ENCODE measurements around the gene BNC2. TPM values are rescaled to one million over a fixed set of nuclear protein-coding genes. Genes with fewer than 3 reads are reported as not detected.

BNC2 gene
- polyA plus RNA-seq, 4 donors, result 0.81 to 11.1 (median 1.3) TPM; not detected in 1

DNA sequence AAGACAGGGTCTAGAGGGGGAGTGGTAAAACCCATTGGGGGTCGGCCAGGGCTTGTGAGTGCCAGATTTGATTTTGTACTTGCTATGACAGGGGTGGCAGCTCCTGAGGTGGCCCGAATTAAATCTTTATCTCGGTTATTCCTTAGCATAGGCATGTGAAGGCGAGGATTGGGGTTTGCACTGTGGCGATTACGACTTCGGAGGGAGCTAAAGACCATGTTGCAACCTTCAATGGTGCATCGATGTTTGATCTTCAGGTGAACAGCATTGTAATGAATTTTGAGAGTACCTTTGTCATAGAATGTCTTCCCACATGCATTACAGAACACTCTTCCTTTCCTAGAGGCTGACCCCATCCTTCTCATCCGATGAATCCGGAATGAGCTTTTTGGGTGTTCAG lies 433.9 kb downstream of the BNC2 start:
- no peak for FAIRE-seq
- no peak overlapping the region for H3K4me3 ChIP-seq (ENCODE audit: low read depth in 1 of 3, low read length in 3 of 3)
- no peaks in the 10 kb centered on the region for H3K4me1 ChIP-seq (ENCODE audit: control insufficient read depth in 3 of 3, insufficient read depth in 2 of 3, low read depth in 1 of 3, low read length in 2 of 3)
- WGBS, 3 donors, result 88 to 93% (median 89%) methylated on average over 10 of the region's 10 CpGs
- peaks cover 0 to 5% (median 0%) of the 10 kb centered on the region in 3 donors for H3K36me3 ChIP-seq (ENCODE audit: control insufficient read depth in 3 of 3, insufficient read depth in 2 of 3, low read depth in 1 of 3, low read length in 3 of 3)
- no peaks in the 10 kb centered on the region for H3K27me3 ChIP-seq (ENCODE audit: control insufficient read depth in 3 of 3, insufficient read depth in 3 of 3, low read length in 3 of 3)
- H3K9me3 ChIP-seq (ENCODE audit: control insufficient read depth in 2 of 2, insufficient read depth in 1 of 2, low read depth in 1 of 2, low read length in 1 of 2), result no peaks in the 10 kb centered on the region
- H3K27ac ChIP-seq (ENCODE audit: low read depth in 1 of 3, low read length in 2 of 3), result no peak overlapping the region
- no peak for DNase-seq

DNA sequence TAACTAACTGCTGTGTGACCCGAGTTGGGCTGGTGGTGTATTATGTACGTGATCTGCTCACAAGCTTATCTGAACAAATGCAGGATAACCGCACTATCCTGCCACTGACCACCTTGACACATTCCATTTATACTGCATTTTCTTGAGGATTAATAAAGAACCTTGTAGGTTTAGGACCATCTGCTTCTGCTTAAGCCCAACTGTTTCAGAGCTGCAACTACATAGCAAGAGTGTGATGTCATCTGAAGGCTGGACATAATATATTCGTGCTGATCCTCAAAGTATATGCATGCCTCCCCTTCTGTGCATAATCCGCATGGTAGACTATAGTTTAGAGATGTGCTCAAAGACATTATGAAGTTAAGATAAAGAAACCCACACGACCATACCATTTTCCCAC lies 435.9 kb downstream of the BNC2 start:
- H3K9me3 ChIP-seq (ENCODE audit: control insufficient read depth in 2 of 2, insufficient read depth in 1 of 2, low read depth in 1 of 2, low read length in 1 of 2), result no peaks in the 10 kb centered on the region
- 82 to 89% (median 84%) methylated on average over 6 of the region's 6 CpGs for WGBS, 3 donors
- FAIRE-seq (no peak), DNase-seq (no peak)
- no peaks in the 10 kb centered on the region for H3K4me1 ChIP-seq (ENCODE audit: control insufficient read depth in 3 of 3, insufficient read depth in 2 of 3, low read depth in 1 of 3, low read length in 2 of 3)
- no peak overlapping the region for H3K4me3 ChIP-seq (ENCODE audit: low read depth in 1 of 3, low read length in 3 of 3)
- H3K27ac ChIP-seq (ENCODE audit: low read depth in 1 of 3, low read length in 2 of 3), result no peak overlapping the region
- H3K36me3 ChIP-seq (ENCODE audit: control insufficient read depth in 3 of 3, insufficient read depth in 2 of 3, low read depth in 1 of 3, low read length in 3 of 3), result peaks cover 0 to 5% (median 0%) of the 10 kb centered on the region in 3 donors
- H3K27me3 ChIP-seq (ENCODE audit: control insufficient read depth in 3 of 3, insufficient read depth in 3 of 3, low read length in 3 of 3), result no peaks in the 10 kb centered on the region

DNA sequence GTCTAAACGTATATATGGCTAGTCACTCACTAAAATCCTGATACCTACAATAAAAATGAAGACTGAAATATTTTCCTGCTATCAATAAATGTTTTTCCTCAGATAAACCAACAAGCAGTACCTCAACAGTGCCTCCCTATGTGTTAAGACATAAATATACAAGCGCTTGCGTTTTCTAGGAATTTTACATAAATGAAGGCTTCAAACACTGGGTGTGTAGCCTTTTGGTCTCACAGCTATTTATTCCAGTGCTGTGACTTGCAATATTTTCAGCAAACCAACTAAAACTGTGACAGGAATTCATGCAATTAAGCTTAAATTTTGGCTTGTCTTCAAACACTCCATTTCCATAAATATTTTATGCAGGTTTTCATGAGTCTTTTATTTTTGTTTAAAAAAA lies 437.0 kb downstream of the BNC2 start:
- H3K4me1 ChIP-seq (ENCODE audit: control insufficient read depth in 3 of 3, insufficient read depth in 2 of 3, low read depth in 1 of 3, low read length in 2 of 3), result no peaks in the 10 kb centered on the region
- peaks cover 0 to 5% (median 0%) of the 10 kb centered on the region in 3 donors for H3K36me3 ChIP-seq (ENCODE audit: control insufficient read depth in 3 of 3, insufficient read depth in 2 of 3, low read depth in 1 of 3, low read length in 3 of 3)
- no peak for FAIRE-seq
- no peaks in the 10 kb centered on the region for H3K27me3 ChIP-seq (ENCODE audit: control insufficient read depth in 3 of 3, insufficient read depth in 3 of 3, low read length in 3 of 3)
- H3K27ac ChIP-seq (ENCODE audit: low read depth in 1 of 3, low read length in 2 of 3), result no peak overlapping the region
- H3K9me3 ChIP-seq (ENCODE audit: control insufficient read depth in 2 of 2, insufficient read depth in 1 of 2, low read depth in 1 of 2, low read length in 1 of 2), result no peaks in the 10 kb centered on the region
- WGBS, 3 donors, result 94 to 96% (median 94%) methylated on average over 3 of the region's 3 CpGs
- no peak overlapping the region for H3K4me3 ChIP-seq (ENCODE audit: low read depth in 1 of 3, low read length in 3 of 3)
- no peak for DNase-seq

DNA sequence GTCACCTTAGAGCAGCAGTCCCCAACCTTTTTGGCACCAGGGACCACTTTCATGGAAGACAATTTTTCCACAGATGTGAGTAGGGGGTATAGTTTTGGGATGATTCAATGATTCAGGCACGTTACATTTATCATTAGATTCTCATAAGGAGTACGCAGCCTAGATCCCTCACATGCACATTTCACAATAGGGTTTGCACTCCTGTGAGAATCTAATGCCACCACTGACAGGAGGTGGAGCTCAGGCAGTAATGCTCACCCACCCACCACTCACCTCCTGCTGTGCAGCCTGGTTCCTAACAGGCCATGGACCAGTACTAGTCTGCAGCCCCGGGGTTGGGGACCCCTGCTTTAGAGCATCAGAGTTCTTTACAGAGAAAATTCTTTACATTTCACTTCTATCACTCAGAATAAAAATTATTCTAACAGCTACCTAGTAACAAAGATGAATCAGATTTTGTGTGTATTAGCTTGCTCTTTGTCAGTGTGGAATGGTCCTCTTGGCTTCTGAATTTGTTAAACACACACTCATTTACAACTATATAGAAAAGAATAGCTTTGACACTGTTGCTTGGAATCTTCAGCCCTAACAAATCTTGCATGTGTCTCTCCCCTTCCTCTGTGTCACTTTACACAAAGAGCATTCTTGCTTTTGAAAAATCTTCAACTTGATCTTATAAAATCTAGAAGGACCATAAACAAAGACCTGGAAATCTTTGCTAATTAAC lies 438.6 kb downstream of the BNC2 start:
- Histone ChIP-seq H3K27ac (ENCODE audit: low read depth in 1 of 3, low read length in 2 of 3) (no peak overlapping the region), H3K9me3 (ENCODE audit: control insufficient read depth in 2 of 2, insufficient read depth in 1 of 2, low read depth in 1 of 2, low read length in 1 of 2) (no peaks in the 10 kb centered on the region), H3K36me3 (ENCODE audit: control insufficient read depth in 3 of 3, insufficient read depth in 2 of 3, low read depth in 1 of 3, low read length in 3 of 3) (peaks cover 0 to 5% (median 0%) of the 10 kb centered on the region in 3 donors), H3K4me1 (ENCODE audit: control insufficient read depth in 3 of 3, insufficient read depth in 2 of 3, low read depth in 1 of 3, low read length in 2 of 3) (no peaks in the 10 kb centered on the region), H3K4me3 (ENCODE audit: low read depth in 1 of 3, low read length in 3 of 3) (no peak overlapping the region), H3K27me3 (ENCODE audit: control insufficient read depth in 3 of 3, insufficient read depth in 3 of 3, low read length in 3 of 3) (no peaks in the 10 kb centered on the region)
- FAIRE-seq (no peak), DNase-seq (no peak)
- 62 to 81% (median 62%) methylated on average over 3 of the region's 3 CpGs for WGBS, 3 donors

DNA sequence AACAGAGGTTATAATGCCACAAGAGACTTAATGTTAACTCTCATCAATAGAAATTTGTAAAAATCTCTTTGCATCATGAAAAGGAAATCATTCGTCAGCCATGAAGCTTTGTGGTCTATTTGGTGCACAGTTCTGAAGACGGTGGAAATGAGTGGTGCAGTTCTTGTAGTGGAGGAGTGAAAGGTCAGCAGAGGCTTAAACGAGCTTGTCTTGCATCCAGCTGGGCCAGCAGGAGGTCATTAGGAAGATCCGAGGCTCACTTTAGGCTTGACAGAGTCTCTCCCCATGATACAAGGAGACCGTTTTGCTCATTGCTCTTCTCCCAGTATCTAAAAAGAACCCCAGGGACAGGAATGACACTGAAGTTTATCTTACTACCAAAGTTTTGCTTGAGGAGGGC lies 440.8 kb downstream of the BNC2 start:
- Histone ChIP-seq H3K27me3 (ENCODE audit: control insufficient read depth in 3 of 3, insufficient read depth in 3 of 3, low read length in 3 of 3) (no peaks in the 10 kb centered on the region), H3K36me3 (ENCODE audit: control insufficient read depth in 3 of 3, insufficient read depth in 2 of 3, low read depth in 1 of 3, low read length in 3 of 3) (no peaks in the 10 kb centered on the region), H3K9me3 (ENCODE audit: control insufficient read depth in 2 of 2, insufficient read depth in 1 of 2, low read depth in 1 of 2, low read length in 1 of 2) (no peaks in the 10 kb centered on the region), H3K27ac (ENCODE audit: low read depth in 1 of 3, low read length in 2 of 3) (no peak overlapping the region), H3K4me3 (ENCODE audit: low read depth in 1 of 3, low read length in 3 of 3) (no peak overlapping the region), H3K4me1 (ENCODE audit: control insufficient read depth in 3 of 3, insufficient read depth in 2 of 3, low read depth in 1 of 3, low read length in 2 of 3) (no peaks in the 10 kb centered on the region)
- 39 to 44% (median 41%) methylated on average over 5 of the region's 5 CpGs for WGBS, 3 donors
- DNase-seq (no peak), FAIRE-seq (no peak)

DNA sequence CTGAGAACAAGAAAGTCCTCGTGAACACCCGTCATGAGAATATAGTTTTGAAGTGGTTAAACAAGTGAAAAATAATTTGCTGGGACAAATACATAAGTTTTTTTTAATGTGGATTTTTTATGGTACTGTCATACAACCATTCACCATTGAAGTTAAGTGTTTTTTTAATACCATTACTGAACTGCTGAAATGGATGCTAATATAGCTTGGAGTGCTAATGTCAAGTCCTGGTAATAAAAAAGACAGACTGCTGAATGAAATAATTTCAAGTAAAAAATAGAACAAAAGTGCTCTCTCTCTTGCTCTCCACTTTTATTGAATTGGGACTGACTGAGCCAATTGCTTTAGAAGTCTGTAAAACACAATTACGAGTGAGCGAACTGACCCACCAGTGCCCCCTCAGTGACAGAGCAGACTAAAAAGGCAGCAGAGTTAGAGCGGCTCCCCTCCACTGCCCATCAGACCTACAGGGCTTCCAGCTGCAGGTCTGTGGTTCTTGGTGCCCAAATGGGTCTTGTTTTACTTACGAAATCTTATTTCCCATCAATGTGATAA lies 442.5 kb downstream of the BNC2 start:
- Histone ChIP-seq H3K27ac (ENCODE audit: low read depth in 1 of 3, low read length in 2 of 3) (no peak overlapping the region), H3K9me3 (ENCODE audit: control insufficient read depth in 2 of 2, insufficient read depth in 1 of 2, low read depth in 1 of 2, low read length in 1 of 2) (no peaks in the 10 kb centered on the region), H3K27me3 (ENCODE audit: control insufficient read depth in 3 of 3, insufficient read depth in 3 of 3, low read length in 3 of 3) (no peaks in the 10 kb centered on the region), H3K36me3 (ENCODE audit: control insufficient read depth in 3 of 3, insufficient read depth in 2 of 3, low read depth in 1 of 3, low read length in 3 of 3) (no peaks in the 10 kb centered on the region), H3K4me3 (ENCODE audit: low read depth in 1 of 3, low read length in 3 of 3) (no peak overlapping the region), H3K4me1 (ENCODE audit: control insufficient read depth in 3 of 3, insufficient read depth in 2 of 3, low read depth in 1 of 3, low read length in 2 of 3) (no peaks in the 10 kb centered on the region)
- FAIRE-seq (no peak), DNase-seq (no peak)
- WGBS, 3 donors, result 87 to 93% (median 89%) methylated on average over 6 of the region's 6 CpGs

DNA sequence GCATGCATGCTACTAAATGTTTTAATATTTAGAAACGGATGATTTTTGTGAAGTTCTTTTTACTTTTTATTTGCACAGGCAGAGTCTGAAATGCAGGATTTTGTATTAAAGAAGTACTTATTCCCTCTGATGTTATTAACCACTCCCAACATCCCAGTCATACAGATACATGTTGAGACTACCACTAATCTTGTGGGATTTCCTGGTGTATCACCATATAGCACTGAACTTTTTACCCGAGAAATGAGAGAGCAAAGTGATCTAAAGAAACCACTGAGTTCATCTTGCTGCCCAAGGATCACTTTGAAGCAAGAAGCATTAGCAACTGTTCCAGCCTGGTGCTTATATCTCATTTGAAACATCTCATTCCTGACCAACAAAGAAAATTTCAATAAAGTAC lies 443.8 kb downstream of the BNC2 start:
- WGBS, 3 donors, result 71 to 80% (median 74%) methylated on average over 2 of the region's 2 CpGs
- no peak overlapping the region for H3K27ac ChIP-seq (ENCODE audit: low read depth in 1 of 3, low read length in 2 of 3)
- no peak for DNase-seq
- no peak for FAIRE-seq
- no peaks in the 10 kb centered on the region for H3K4me1 ChIP-seq (ENCODE audit: control insufficient read depth in 3 of 3, insufficient read depth in 2 of 3, low read depth in 1 of 3, low read length in 2 of 3)
- H3K27me3 ChIP-seq (ENCODE audit: control insufficient read depth in 3 of 3, insufficient read depth in 3 of 3, low read length in 3 of 3), result no peaks in the 10 kb centered on the region
- no peaks in the 10 kb centered on the region for H3K9me3 ChIP-seq (ENCODE audit: control insufficient read depth in 2 of 2, insufficient read depth in 1 of 2, low read depth in 1 of 2, low read length in 1 of 2)
- H3K36me3 ChIP-seq (ENCODE audit: control insufficient read depth in 3 of 3, insufficient read depth in 2 of 3, low read depth in 1 of 3, low read length in 3 of 3), result no peaks in the 10 kb centered on the region
- no peak overlapping the region for H3K4me3 ChIP-seq (ENCODE audit: low read depth in 1 of 3, low read length in 3 of 3)

DNA sequence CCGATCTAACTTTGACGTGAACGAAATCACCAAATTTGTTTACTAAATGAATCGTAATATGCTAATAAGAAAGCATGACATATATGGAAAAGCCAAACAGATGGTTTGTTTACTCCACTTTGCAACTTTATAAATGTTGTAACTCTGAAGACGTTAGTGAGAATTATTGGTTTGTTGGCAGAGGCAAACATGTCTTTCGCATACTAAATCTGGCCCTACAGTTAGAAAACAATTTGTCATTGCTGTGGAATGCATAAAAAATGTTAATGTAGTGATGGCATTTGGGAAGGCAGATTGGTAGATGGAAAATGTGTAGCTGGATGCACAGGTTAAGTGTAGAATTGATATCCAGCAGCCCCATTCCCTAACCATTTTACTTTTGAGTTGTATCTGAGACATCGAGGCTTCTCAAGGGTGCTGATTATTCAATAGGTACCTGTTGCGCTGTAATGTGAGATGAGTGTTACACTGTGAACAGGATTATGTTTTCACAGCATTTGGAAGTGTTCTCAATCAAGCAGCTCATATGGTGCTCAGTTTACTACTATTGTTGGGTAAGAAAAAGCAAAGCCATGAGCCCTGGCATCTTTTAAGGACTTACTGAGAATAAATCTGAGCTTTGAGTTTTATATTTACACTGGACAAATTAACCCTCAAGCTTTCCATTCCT lies 444.8 kb downstream of the BNC2 start:
- 66 to 73% (median 68%) methylated on average over 8 of the region's 8 CpGs for WGBS, 3 donors
- no peak for FAIRE-seq

More for the DNA sequence above, 444.8 kb downstream of the BNC2 start:
- Histone ChIP-seq H3K9me3 (ENCODE audit: control insufficient read depth in 2 of 2, insufficient read depth in 1 of 2, low read depth in 1 of 2, low read length in 1 of 2) (no peaks in the 10 kb centered on the region), H3K36me3 (ENCODE audit: control insufficient read depth in 3 of 3, insufficient read depth in 2 of 3, low read depth in 1 of 3, low read length in 3 of 3) (no peaks in the 10 kb centered on the region), H3K4me1 (ENCODE audit: control insufficient read depth in 3 of 3, insufficient read depth in 2 of 3, low read depth in 1 of 3, low read length in 2 of 3) (no peaks in the 10 kb centered on the region), H3K4me3 (ENCODE audit: low read depth in 1 of 3, low read length in 3 of 3) (no peak overlapping the region), H3K27ac (ENCODE audit: low read depth in 1 of 3, low read length in 2 of 3) (no peak overlapping the region), H3K27me3 (ENCODE audit: control insufficient read depth in 3 of 3, insufficient read depth in 3 of 3, low read length in 3 of 3) (no peaks in the 10 kb centered on the region)
- no peak for DNase-seq
